ENCODE measurements around the gene KIF13A. TPM values are rescaled to one million over a fixed set of nuclear protein-coding genes. Genes with fewer than 3 reads are reported as not detected.
"Not testable (repeated sequence)": the region's sequence is repeated elsewhere in the genome, so short reads cannot be mapped to it uniquely, and the experiment has no call there.

Gene KIF13A
- total RNA-seq, 1 experiment from 2014 or later, result 49.3 TPM

- in situ Hi-C loops (cut with HindIII; ENCODE audit: low pct_unique_long_range_greater_than_20kb, low sequenced_read_pairs), result no loop called here
- ATAC-seq, result no peak
Observed at GRCh38 chr6:18019539-18020534, 32.4 kb upstream of the KIF13A start.

GRCh38 chr6:18019133-18019532 lies 31.7 kb upstream of the KIF13A start:
- intact Hi-C loops (cut with micrococcal nuclease; ENCODE audit: unreplicated experiment); H3K4me3 ChIP-seq (ENCODE audit: low read depth in 2 of 2, low read length in 2 of 2); H3K27me3 ChIP-seq (ENCODE audit: control insufficient read depth, insufficient read depth, low read length); ATAC-seq; H3K9me3 ChIP-seq (ENCODE audit: control insufficient read depth, insufficient read depth, low read depth, low read length); H3K4me1 ChIP-seq (ENCODE audit: control insufficient read depth, insufficient read depth, low read length); CTCF ChIA-PET; BruUV-seq (replicated peaks); DNase-seq (ENCODE audit: low read depth, low spot score); H3K27ac ChIP-seq (ENCODE audit: low read length); H3K36me3 ChIP-seq (ENCODE audit: control insufficient read depth, insufficient read depth, low read length); in situ Hi-C loops (cut with HindIII; ENCODE audit: low pct_unique_long_range_greater_than_20kb, low sequenced_read_pairs); POLR2A ChIA-PET: not testable (repeated sequence)

More at GRCh38 chr6:18019539-18020534, 32.4 kb upstream of the KIF13A start:
- CTCF ChIA-PET, result no interaction called here
- no peak for DNase-seq (ENCODE audit: low read depth, low spot score)
- intact Hi-C loops (cut with micrococcal nuclease; ENCODE audit: unreplicated experiment), result no loop called here
- TF ChIP-seq SIN3A (IDR thresholded peaks at IDR 0.05; ENCODE audit: borderline replicate concordance, insufficient read depth, low read depth, low read length) (no peak), POLR2AphosphoS5 (IDR thresholded peaks at IDR 0.05; ENCODE audit: low read depth, low read length) (no peak), TCF7L2 (IDR thresholded peaks at IDR 0.05; ENCODE audit: low read depth, low read length) (no peak), REST (IDR thresholded peaks at IDR 0.05; ENCODE audit: insufficient read depth in 1 of 2, low read depth in 2 of 2, low read length in 1 of 2) (no peak)
- TF ChIP-seq, protein P1, sequence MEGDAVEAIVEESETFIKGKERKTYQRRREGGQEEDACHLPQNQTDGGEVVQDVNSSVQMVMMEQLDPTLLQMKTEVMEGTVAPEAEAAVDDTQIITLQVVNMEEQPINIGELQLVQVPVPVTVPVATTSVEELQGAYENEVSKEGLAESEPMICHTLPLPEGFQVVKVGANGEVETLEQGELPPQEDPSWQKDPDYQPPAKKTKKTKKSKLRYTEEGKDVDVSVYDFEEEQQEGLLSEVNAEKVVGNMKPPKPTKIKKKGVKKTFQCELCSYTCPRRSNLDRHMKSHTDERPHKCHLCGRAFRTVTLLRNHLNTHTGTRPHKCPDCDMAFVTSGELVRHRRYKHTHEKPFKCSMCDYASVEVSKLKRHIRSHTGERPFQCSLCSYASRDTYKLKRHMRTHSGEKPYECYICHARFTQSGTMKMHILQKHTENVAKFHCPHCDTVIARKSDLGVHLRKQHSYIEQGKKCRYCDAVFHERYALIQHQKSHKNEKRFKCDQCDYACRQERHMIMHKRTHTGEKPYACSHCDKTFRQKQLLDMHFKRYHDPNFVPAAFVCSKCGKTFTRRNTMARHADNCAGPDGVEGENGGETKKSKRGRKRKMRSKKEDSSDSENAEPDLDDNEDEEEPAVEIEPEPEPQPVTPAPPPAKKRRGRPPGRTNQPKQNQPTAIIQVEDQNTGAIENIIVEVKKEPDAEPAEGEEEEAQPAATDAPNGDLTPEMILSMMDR (IDR thresholded peaks at IDR 0.05), result no peak
- BruUV-seq (replicated peaks), result no TSS peak
- H3K36me3 ChIP-seq (ENCODE audit: control insufficient read depth, insufficient read depth, low read length), result no peaks in the 10 kb centered on the region
- H3K9me3 ChIP-seq (ENCODE audit: control insufficient read depth, insufficient read depth, low read depth, low read length), result no peaks in the 10 kb centered on the region
- no peak overlapping the region for H3K4me3 ChIP-seq (ENCODE audit: low read depth in 2 of 2, low read length in 2 of 2)
- POLR2A ChIA-PET, result no interaction called here
- no peak overlapping the region for H3K27ac ChIP-seq (ENCODE audit: low read length)
- no peaks in the 10 kb centered on the region for H3K27me3 ChIP-seq (ENCODE audit: control insufficient read depth, insufficient read depth, low read length)
- H3K4me1 ChIP-seq (ENCODE audit: control insufficient read depth, insufficient read depth, low read length), result no peaks in the 10 kb centered on the region

DNA sequence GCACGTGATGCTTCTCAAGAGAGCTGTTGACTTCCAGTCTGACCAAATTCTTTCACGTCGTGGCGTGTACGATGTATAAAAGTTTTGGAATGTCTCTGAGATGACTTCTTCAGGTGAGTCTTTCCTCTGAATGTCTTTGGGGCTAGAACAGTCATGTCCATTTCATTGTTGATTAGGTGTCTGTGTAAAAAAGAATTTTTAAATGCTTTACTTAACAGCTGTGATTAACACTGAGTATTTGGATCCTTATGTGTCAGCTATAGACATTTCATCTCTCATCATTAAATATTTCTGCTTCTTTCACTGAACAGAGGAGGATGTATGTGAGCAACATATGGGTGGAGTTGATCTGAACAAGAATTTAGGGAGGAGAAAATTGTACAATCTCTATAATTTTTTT lies 29.3 kb upstream of the KIF13A start:
- no peak for TF ChIP-seq TCF7L2 (IDR thresholded peaks at IDR 0.05; ENCODE audit: low read depth, low read length)
- no peak for TF ChIP-seq POLR2AphosphoS5 (IDR thresholded peaks at IDR 0.05; ENCODE audit: low read depth, low read length)
- TF ChIP-seq, protein P1 (IDR thresholded peaks at IDR 0.05), result no peak
- no peak for TF ChIP-seq SIN3A (IDR thresholded peaks at IDR 0.05; ENCODE audit: borderline replicate concordance, insufficient read depth, low read depth, low read length)
- no peak for TF ChIP-seq REST (IDR thresholded peaks at IDR 0.05; ENCODE audit: insufficient read depth in 1 of 2, low read depth in 2 of 2, low read length in 1 of 2)
- in situ Hi-C loops (cut with HindIII; ENCODE audit: low pct_unique_long_range_greater_than_20kb, low sequenced_read_pairs), result no loop called here
- H3K9me3 ChIP-seq (ENCODE audit: control insufficient read depth, insufficient read depth, low read depth, low read length), result no peaks in the 10 kb centered on the region
- POLR2A ChIA-PET, result no interaction called here
- DNase-seq (ENCODE audit: low read depth, low spot score) (no peak), ATAC-seq (no peak)
- intact Hi-C loops (cut with micrococcal nuclease; ENCODE audit: unreplicated experiment), result no loop called here
- BruUV-seq (replicated peaks), result no TSS peak
- H3K36me3 ChIP-seq (ENCODE audit: control insufficient read depth, insufficient read depth, low read length), result no peaks in the 10 kb centered on the region
- no peak overlapping the region for H3K27ac ChIP-seq (ENCODE audit: low read length)
- no peaks in the 10 kb centered on the region for H3K4me1 ChIP-seq (ENCODE audit: control insufficient read depth, insufficient read depth, low read length)
- CTCF ChIA-PET, result no interaction called here
- H3K4me3 ChIP-seq (ENCODE audit: low read depth in 2 of 2, low read length in 2 of 2), result no peak overlapping the region
- H3K27me3 ChIP-seq (ENCODE audit: control insufficient read depth, insufficient read depth, low read length), result no peaks in the 10 kb centered on the region

All from Panc1 (cell line).